GM18517 (cell line): ENCODE results near the gene BST2.

Source experiments
- ATAC-seq: cut with Tn5 transposase; IDR thresholded peaks from one replicate; pipeline ENCODE4 v1.9.1; 2021; ENCODE audit warnings: mild to moderate bottlenecking, moderate library complexity; ENCODE audit not compliant: unreplicated experiment

Gene BST2, protein sequence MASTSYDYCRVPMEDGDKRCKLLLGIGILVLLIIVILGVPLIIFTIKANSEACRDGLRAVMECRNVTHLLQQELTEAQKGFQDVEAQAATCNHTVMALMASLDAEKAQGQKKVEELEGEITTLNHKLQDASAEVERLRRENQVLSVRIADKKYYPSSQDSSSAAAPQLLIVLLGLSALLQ

DNA sequence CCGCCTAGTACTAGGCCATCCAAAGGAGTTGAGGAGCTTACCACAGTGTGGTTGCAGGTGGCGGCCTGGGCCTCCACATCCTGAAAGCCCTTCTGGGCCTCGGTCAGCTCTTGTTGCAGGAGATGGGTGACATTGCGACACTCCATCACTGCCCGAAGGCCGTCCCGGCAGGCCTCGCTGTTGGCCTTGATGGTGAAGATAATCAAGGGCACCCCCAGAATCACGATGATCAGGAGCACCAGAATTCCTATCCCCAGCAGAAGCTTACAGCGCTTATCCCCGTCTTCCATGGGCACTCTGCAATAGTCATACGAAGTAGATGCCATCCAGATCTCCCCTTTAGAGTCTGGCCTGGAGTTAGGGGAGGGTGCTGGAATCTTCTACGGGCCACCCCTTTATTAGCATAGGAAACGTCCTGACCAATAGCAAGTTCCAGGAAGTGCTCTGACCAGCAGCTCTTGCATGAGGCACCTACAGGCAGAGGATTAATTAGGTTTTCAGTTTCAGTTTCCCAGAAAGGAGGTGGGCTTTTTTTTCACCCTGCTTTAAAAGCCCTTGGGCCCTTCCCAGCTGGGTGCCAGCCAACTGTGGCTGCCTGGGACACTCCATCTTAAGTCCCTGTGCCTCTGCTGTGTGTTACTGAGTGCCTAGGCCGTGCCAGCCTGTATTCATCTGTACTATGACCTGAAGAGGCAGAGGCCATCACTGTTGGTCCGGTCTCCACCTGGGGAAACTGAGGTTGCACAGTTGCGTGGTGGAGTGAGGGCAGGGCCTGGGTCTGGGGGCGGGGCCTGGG is at the start of gene BST2:
Gene BST2 (minus strand): TSS at position 381 of the 796 bp plus-strand sequence. CDS start 55 bp downstream, at position 326.
- ATAC-seq, result peak; percentile 78

GRCh38 chr19:17454576-17455071 is 49.2 kb upstream of the BST2 start:
- ATAC-seq, result no peak

DNA sequence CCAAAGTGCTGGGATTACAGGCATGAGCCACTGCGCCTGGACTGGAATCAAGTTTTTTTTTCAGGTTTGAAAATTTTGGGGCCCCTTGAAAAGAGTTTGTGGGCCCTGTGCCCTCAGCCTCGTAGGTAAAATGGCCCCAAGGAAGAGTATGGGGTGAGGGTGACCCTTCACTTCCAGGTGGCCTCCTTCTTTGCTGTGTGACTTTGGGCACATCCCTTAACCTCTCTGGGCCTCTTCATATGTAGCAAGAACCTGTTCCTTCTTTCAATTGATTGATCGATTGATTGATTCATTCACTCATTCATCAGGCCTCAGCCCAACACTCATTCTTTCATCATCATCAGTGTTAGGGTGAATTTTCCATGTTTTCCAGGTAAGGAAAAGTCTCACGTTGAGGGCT is 46.4 kb upstream of the BST2 start:
- no peak for ATAC-seq

DNA sequence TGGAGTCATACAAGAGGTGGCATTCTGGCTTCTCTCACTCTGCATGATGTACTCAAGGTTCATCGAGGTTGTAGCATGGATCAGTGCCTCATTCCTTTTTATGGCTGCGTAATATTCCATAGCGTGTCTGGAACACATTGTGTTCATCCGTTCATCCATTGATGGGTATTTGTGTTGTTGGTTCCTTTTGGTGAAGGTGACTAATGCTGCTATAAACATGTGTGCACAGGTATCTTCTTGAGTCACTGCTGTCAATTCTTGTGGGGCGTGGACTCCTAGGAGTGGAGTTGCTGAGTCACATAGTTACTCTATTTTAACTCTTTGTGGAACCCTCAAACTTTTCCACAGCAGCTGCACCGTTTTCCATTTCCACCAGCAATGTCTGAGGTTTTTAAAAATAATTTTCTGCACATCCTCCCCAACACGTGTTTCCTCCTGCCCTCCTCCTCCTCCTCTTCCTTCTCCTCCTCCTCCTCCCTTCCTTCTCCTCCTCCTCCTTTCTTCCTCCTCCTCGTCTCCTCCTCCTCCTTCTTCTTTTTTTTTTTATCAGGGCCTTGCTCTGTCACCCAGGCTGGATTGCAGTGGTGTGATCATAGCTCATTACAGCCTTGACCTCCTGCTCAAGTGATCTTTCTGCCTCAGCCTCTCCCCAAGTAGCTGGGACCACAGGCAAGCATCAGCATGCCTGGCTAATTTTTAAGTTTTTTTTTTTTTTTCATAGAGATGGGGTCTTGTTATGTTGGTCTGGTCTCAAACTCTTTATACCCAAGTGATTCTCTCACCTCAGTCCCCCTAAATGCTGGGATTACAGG is 45.0 kb upstream of the BST2 start:
- ATAC-seq, result no peak

DNA sequence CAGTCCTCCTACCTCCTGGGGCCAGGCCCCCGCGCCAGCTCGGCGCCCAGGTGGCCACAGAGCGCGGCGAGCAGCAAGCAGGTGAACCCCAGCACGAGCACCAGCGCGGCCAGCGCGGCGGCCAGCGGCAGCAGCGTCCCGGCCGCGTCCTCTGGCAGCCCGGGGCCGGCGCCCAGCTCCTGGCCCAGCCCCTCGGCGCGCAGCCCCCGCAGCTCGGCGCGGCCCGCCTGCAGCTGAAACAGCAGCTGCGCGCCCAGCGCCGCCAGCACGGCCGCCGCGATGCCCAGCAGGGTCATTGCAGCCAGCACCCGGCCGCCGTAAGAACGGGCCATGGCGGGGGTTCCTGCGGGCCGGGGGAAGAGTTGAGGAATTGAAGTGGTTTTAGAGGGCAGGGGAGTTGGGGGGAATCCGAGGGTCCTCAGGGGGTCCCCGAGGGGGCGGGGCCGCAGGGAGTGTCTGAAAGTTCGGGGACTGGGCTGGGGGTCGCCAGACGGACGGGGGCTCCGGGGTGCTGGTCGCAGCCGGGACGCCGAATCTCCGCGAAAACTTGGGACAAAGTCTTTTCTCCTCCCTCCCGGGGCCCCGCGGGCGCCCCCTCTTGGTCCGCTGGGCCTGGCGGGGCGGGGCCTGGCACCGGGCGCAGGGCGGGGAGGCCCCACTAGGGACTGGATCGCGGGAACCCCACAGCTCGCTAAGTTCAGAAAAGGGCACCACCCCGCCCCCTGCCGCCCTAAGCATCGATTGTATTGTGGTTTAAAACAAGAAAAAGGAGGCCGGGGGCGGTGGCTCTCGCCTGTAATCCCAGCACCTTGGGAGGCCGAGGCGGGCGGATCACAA is 42.9 kb upstream of the BST2 start, which contains the start of gene TMEM221:
Gene TMEM221 (minus strand): TSS at position 538 of the 837 bp plus-strand sequence. CDS start 206 bp downstream, at position 332.
- ATAC-seq, result no peak

DNA sequence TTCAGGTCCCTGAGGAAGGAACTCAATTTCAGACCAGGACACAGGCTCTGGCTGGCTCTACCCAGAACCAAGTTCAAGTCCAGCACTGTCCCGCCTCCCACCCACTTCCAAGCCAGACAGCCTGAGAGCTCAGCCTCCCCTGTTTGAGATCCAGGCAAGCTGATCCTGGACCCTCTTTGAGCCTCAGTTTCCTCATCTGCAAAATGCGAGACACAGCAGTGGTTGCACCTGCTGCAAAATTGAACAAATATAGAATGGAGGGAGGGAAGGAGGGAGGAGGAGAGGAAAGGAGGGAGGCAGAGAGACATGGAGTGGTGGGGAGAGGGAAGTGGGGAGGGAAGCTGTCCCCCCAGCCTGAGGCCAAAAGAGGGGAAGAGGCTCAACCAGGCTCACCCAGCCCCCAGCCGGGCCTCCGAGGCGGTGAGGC is 42.3 kb upstream of the BST2 start:
- no peak for ATAC-seq

DNA sequence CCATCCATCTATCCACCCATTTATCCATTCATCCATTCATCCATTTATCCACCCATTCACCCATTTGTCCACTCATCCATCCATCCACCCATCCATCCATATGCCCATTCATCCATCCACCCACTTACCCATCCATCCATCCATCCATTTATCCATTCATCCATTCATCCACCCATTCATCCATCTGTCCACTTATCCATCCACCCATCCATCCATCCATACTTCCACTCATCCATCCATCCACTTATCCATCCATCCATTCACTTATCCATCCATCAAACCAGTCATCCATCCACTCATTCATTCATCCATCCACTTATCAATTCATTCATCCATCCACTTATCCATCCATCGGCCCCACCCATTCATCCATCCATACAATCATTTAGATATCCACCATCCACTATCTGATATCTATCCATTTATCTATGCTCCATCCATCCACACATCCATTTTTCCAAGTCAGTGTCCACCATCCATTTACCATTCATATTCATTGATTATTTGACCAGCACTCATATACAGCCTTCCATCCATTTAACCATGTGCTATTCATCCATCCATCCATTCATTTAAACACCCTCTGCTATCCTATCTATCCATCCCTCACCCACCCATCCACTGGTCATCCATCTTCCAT is 40.2 kb upstream of the BST2 start:
- no peak for ATAC-seq

- no peak for ATAC-seq
Measured at GRCh38 chr19:17441241-17442021, 36.0 kb upstream of the BST2 start.

- no peak for ATAC-seq
Measured at GRCh38 chr19:17436874-17437267, 31.4 kb upstream of the BST2 start.

DNA sequence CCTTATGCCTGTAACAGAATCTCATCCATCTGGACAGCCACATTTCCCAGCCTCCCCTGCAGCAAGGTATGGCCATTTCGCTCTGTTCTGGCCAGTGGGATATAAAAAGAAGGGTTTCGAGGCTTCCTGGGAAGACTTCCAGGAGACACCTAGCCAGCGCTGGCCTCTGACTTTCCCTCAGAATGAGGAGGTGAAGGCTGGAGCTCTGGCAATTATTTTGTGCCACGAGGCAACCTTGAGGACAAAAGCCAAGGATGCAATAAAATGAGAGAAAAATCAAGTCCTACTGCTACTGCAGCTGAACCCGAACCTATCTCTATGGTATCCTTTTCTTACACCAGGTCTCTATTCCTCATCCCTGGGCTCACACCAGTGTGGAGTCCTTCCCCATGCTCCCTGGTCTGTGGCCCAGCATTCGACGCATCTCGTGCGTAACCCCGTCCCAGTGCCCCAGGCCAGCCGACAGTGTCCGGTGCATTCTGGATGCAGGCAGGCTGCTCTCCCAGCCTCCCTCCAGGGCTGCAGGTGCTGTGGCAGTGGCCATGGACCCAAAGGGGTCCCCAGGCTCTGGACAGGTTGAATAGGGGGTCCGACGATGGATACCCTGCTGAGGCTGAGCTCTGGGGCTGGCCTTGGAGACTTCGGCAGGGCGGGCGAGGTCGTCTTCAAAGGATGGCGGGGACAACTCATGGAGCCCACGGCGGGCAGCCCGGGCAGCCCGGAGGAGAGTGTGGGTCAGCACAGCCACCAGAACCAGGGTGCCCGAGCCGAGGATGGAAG is 30.9 kb upstream of the BST2 start:
- no peak for ATAC-seq

DNA sequence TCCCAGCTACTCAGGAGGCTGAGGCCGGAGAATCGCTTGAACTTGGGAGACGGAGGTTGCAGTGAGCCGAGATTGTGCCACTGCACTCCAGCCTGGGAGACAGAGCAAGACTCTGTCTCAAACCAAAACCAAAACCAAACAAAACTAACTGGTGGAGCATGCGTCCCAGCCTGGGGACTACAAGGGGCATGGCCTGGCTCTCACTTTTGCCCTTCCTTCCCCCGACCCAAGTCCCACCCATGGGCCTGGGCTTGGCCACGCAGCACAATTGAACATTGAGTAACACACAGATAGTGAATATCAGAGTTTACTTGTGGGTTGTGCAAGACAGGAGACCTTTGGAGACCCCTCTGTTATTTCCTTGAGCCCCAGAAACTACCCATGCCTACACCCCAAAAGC is 29.8 kb upstream of the BST2 start:
- ATAC-seq, result no peak

- ATAC-seq, result no peak
Measured at GRCh38 chr19:17431417-17431816, 26.0 kb upstream of the BST2 start.

DNA sequence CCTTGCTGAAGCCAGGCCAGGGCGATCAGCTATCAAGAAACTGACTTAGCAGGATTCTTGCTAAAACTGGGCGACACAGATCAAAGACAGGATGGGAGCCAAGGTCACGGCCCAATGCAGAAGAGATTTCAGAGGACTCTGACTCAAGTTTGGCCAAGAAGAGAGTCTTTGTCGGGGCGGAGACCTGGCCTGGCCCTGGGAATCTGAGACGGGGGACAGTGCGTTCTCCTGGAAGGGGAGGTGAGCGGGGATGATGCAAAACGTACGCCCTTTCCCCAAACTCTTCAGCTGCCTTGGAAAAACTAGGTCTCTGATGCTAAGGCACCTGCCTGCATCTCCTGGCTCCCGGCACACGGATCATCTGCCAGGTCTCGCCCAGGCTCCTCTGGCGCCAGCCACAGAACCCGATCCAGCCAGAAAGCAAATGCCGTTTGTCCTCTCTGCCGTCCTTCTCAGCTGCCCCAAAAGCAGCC is 24.2 kb upstream of the BST2 start:
- ATAC-seq, result no peak

GRCh38 chr19:17424743-17425365 is 19.4 kb upstream of the BST2 start:
- ATAC-seq, result no peak

GRCh38 chr19:17423429-17424208 is 18.2 kb upstream of the BST2 start:
- ATAC-seq, result no peak

DNA sequence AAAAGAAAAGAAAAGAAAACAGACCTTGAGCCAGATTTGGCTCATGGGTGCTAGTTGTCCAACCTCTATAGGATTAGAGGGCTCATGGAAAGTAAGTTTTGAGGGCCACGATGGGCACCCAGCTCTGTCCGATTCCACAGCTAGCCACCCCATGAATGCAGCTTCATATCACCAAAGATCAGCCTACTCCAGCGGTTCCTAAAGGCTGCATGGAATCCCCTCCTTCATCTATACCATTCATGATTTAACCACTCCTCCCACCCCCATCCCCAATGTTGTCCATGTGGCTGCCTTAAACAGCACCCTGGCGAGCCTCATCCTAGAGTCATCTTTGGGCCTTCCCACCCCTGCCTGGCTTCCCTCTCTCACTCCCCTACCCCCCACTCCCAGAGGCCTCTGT is 16.5 kb upstream of the BST2 start:
- ATAC-seq, result no peak

- no peak for ATAC-seq
Measured at GRCh38 chr19:17420475-17420924, 15.1 kb upstream of the BST2 start.
